Skeletal muscle cell (primary cell): Measurements from ENCODE around the gene PDE6A.

Experiments
- DNase-seq: peaks from one replicate; pipeline ENCODE4 v3.0.0-alpha.2; 2010; ENCODE audit warnings: low read depth
- H3K4me3 ChIP-seq: 2 replicates; pipeline ENCODE4 v1.5.1; 2011; ENCODE audit warnings: low read depth, mild to moderate bottlenecking, control low read depth, low read length, moderate library complexity

Gene PDE6A

GRCh38 chr5:149932445-149933350, 11.9 kb downstream of the PDE6A start:
- no peak for DNase-seq
- H3K4me3 ChIP-seq = no peak overlapping the region

GRCh38 chr5:149931992-149932436, 12.6 kb downstream of the PDE6A start:
- DNase-seq = no peak
- no peak overlapping the region for H3K4me3 ChIP-seq

GRCh38 chr5:149930749-149931574, 13.6 kb downstream of the PDE6A start:
- no peak overlapping the region for H3K4me3 ChIP-seq
- DNase-seq = no peak

DNA sequence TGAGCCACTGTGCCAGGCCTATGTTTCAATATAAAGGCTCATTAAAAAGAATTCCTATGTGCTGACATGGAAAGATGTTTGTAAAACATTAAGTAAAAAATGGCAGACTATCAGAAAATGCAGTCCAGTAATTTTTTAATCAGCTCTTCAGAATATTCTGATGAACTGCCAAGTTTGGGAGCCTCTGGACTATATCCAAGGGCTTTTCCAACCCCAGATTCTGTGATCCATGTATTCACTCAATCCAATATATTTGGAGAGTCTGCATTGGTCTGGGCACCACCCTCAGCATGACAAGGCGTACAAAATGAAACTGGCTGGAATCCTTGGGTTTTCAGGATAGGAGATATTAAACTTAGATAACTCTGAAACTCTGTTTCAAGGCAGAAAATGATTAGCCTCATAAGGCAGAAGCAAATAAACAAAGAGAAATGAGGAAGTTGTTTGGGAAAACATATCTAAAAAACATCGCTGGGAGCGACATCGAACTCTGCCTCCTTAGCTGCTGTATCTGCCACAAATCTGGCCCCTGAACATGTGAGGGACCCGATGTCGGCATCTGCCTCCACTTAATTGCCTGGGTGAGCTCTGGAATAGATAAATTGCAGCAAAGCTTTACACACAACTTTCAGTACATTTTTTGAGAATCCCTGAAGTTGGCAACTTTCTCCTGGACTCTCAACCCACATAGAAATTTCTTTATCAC, 14.4 kb downstream of the PDE6A start:
- H3K4me3 ChIP-seq = no peak overlapping the region
- no peak for DNase-seq

DNA sequence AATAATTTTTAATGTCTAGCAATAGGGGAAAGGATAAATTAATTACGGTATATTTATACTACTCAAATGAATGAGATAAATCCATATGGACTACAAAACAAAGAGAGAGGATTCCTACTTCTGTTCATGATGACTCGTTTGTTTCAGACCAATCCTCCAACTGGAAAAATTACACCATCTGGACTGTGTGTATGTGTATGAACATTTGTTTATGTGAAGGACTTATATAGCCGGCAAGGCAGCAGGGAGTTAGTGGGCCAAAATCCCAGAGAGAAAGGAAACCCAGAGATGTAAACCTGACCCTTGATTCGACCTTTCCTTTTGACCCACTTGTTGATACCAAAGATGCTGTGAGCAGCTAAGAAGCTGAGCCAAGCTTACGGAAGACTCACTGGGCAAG, 20.1 kb downstream of the PDE6A start:
- no peak overlapping the region for H3K4me3 ChIP-seq
- DNase-seq = peak; percentile 39

- DNase-seq = no peak
- no peak overlapping the region for H3K4me3 ChIP-seq
Measured at GRCh38 chr5:149922950-149923349, 21.6 kb downstream of the PDE6A start.

DNA sequence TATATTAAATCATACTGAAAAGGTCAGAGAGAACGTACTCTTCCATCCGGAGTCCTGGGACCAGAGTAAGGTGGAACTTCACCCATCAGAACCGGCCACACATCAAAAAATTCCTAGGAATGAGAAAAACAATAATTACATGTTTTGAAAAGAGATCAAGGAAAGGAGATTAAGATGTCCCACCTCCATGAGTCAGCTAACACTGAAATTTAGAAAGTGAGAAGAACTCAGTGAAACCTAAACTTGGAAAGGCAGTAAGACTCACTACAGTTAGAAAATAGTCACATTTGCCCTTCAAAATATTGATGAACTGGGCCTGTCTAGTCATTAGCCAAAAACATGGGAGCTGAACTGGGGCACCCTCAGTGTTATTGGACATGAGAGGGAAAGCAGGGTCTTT, 23.0 kb downstream of the PDE6A start:
- no peak for DNase-seq

GRCh38 chr5:149917073-149917676, 27.4 kb downstream of the PDE6A start:
- no peak overlapping the region for H3K4me3 ChIP-seq
- no peak for DNase-seq

More for the DNA sequence above, 23.0 kb downstream of the PDE6A start:
- no peak overlapping the region for H3K4me3 ChIP-seq

GRCh38 chr5:149916334-149917072, 28.1 kb downstream of the PDE6A start:
- H3K4me3 ChIP-seq = no peak overlapping the region
- DNase-seq = no peak

DNA sequence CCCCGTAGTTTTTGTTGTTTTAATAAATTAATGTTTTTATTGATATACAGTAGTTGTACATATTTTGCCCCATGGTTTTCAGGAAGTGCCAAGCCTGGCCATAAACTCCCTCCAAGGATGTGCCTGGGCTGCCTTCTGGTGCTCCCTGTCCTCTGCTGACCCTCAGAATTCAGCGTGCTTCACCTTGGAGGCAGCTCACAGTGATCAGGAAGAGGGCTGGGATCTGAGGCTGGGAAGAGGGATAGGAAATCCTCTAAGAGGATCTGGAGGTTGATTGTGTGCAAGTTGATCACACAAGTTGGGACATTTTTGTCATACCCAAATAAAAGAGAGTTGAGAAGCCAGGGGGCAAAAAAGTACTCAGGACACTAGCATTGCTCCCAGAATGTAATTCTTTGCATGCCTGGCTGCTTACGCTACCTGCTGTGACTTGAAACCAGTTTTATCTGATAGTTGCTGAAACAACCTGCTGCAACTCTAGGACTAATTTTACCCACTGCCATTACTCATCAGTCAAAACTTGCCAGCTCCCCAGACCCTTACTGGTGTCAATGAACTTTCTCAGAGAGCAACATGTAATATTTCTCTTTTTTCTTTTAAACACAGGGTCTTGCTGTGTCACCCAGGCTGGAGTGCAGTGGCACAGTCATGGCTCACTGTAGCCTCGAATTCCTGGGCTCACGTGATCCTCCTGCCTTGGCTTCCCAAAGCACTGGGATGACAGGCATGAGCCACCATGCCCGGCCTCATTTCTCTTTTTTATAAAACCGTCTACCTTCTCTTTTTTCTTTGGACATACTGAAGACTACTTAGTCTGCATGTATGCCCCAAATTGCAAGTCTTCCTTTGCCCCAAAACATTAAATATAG, 29.0 kb downstream of the PDE6A start:
- no peak overlapping the region for H3K4me3 ChIP-seq
- no peak for DNase-seq

- no peak overlapping the region for H3K4me3 ChIP-seq
- DNase-seq = no peak
Measured at GRCh38 chr5:149913436-149914419, 30.9 kb downstream of the PDE6A start.

- no peak for DNase-seq
- H3K4me3 ChIP-seq = no peak overlapping the region
Measured at GRCh38 chr5:149912226-149912871, 32.2 kb downstream of the PDE6A start.

- no peak for DNase-seq
- no peak overlapping the region for H3K4me3 ChIP-seq
Measured at GRCh38 chr5:149911031-149911430, 33.6 kb downstream of the PDE6A start.

DNA sequence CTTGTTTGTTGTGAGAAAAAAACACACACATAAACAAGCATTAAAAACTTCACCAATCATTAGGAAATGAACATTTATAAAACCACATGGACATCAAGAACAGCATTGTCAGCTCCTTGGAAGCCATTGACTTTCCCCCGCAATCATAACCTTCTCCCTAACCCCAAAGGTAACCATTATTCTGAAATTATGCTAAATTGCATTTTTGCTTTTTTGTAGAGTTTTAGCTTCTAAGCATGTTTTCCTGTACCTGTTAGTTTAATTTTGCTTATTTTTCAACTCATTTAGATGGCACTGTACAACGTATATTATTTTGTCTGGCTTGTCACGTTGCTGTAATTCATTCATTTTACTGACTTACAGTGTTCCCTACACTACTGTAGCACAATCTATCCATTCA, 36.8 kb downstream of the PDE6A start:
- H3K4me3 ChIP-seq = no peak overlapping the region
- DNase-seq = no peak

- no peak for DNase-seq
- H3K4me3 ChIP-seq = no peak overlapping the region
Measured at GRCh38 chr5:149904977-149905376, 39.6 kb downstream of the PDE6A start.

- no peak for DNase-seq
- H3K4me3 ChIP-seq = no peak overlapping the region
Measured at GRCh38 chr5:149904293-149904886, 40.2 kb downstream of the PDE6A start.
